NCI-H524 (cell line): ENCODE results near the gene CDH23.

ENCODE experiments used
- DNase-seq, 2 experiments: peaks; one replicate each; lab custom pipeline; 2025; lab: John Stamatoyannopoulos, UW

CDH23 gene

GRCh38 chr10:71603754-71604153, 207.0 kb downstream of the CDH23 start:
- no peak for DNase-seq

- no peak for DNase-seq
Observed at GRCh38 chr10:71604324-71605018, 207.8 kb downstream of the CDH23 start.

GRCh38 chr10:71605263-71605962, 208.7 kb downstream of the CDH23 start:
- no peak for DNase-seq

- DNase-seq = peak; percentile 7 to 70
Observed at GRCh38 chr10:71606257-71607081, 209.7 kb downstream of the CDH23 start.

GRCh38 chr10:71607082-71607443, 210.3 kb downstream of the CDH23 start:
- peak in 1 of 2 experiments; percentile 48 for DNase-seq

GRCh38 chr10:71608819-71609768, 212.4 kb downstream of the CDH23 start:
- peak in 1 of 2 experiments; percentile 62 for DNase-seq

- DNase-seq = no peak
Observed at GRCh38 chr10:71610651-71611050, 213.9 kb downstream of the CDH23 start.

GRCh38 chr10:71611131-71611530, 214.4 kb downstream of the CDH23 start:
- no peak for DNase-seq

- DNase-seq = no peak
Observed at GRCh38 chr10:71611709-71612422, 215.1 kb downstream of the CDH23 start.

GRCh38 chr10:71613261-71613777, 216.6 kb downstream of the CDH23 start:
- DNase-seq = no peak

GRCh38 chr10:71613877-71614276, 217.2 kb downstream of the CDH23 start:
- DNase-seq = no peak

GRCh38 chr10:71614946-71615345, 218.2 kb downstream of the CDH23 start:
- no peak for DNase-seq

GRCh38 chr10:71615538-71616329, 219.0 kb downstream of the CDH23 start:
- DNase-seq = no peak

- DNase-seq = no peak
Observed at GRCh38 chr10:71616817-71617654, 220.3 kb downstream of the CDH23 start.

- DNase-seq = no peak
Observed at GRCh38 chr10:71618176-71618575, 221.5 kb downstream of the CDH23 start.

- no peak for DNase-seq
Observed at GRCh38 chr10:71618598-71618997, 221.9 kb downstream of the CDH23 start.

- DNase-seq = no peak
Observed at GRCh38 chr10:71620642-71621041, 223.9 kb downstream of the CDH23 start.

- no peak for DNase-seq
Observed at GRCh38 chr10:71621231-71622153, 224.8 kb downstream of the CDH23 start.
